PFSK-1 (cell line): ENCODE data around the gene UPF1.

Experiments
- POLR2AphosphoS5 ChIP-seq: IDR thresholded peaks from 2 replicates; pipeline ENCODE4 v1.6.1; 2012; ENCODE audit warnings: low read depth, mild to moderate bottlenecking, control low read depth, low read length, moderate library complexity
- REST ChIP-seq, 2 experiments: IDR thresholded peaks; 2 replicates each; pipeline versions ENCODE4 v1.6.1 to v1.8.0; 2011 to 2012; ENCODE audit warnings: low read depth in 2 of 2, low read length in 2 of 2, control low read depth in 1 of 2, inconsistent platforms in 1 of 2, mild to moderate bottlenecking in 1 of 2, moderate library complexity in 1 of 2; ENCODE audit not compliant: insufficient read depth in 1 of 2
- SIN3A ChIP-seq: IDR thresholded peaks from 2 replicates; pipeline ENCODE4 v1.6.1; 2012; ENCODE audit warnings: mild to moderate bottlenecking, low read length, moderate library complexity, borderline replicate concordance; ENCODE audit not compliant: insufficient read depth
- TAF1 ChIP-seq: IDR thresholded peaks from 2 replicates; pipeline ENCODE4 v1.6.1; 2012; ENCODE audit warnings: low read length, control low read depth, borderline replicate concordance; ENCODE audit not compliant: insufficient read depth

- TF ChIP-seq REST (IDR thresholded peaks at IDR 0.05; ENCODE audit: insufficient read depth in 1 of 2, low read depth in 2 of 2, low read length in 2 of 2) = no peak
- TF ChIP-seq TAF1 = no peak
- no peak for TF ChIP-seq POLR2AphosphoS5
- TF ChIP-seq SIN3A = no peak
These were observed 49.1 kb upstream of the UPF1 start for GRCh38 chr19:18782559-18783225.
